ENCODE data around the gene EFS.
"Not testable (repeated sequence)": the region's sequence is repeated elsewhere in the genome, so short reads cannot be mapped to it uniquely, and the experiment has no call there.

The EFS gene

DNA sequence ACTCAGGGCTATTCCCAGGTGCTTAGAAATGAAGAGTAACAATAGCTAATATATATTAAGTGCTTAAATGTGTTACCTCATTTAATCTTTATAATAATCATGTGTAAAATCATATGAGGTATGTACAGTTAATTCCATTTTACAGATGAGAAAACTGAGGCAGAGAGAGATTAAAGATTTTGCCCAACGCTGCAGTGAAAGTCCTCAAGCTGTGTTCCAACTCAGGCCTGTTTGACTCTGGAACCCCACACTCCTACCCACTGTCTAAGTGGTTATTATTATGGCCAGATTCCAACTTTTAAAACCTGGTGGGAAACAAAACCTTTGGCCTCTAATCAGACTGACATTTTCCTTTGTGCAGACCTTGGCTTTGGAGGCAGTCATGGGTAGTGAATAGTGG, 22.0 kb upstream of the EFS start:
- H3K27ac ChIP-seq, result no peak overlapping the region
- no peak overlapping the region for H3K4me3 ChIP-seq (ENCODE audit: low read depth, low read length)
- no peaks in the 10 kb centered on the region for H3K27me3 ChIP-seq (ENCODE audit: control insufficient read depth, insufficient read depth, low read length)
- no peaks in the 10 kb centered on the region for H3K79me2 ChIP-seq
- TF ChIP-seq, protein P1, sequence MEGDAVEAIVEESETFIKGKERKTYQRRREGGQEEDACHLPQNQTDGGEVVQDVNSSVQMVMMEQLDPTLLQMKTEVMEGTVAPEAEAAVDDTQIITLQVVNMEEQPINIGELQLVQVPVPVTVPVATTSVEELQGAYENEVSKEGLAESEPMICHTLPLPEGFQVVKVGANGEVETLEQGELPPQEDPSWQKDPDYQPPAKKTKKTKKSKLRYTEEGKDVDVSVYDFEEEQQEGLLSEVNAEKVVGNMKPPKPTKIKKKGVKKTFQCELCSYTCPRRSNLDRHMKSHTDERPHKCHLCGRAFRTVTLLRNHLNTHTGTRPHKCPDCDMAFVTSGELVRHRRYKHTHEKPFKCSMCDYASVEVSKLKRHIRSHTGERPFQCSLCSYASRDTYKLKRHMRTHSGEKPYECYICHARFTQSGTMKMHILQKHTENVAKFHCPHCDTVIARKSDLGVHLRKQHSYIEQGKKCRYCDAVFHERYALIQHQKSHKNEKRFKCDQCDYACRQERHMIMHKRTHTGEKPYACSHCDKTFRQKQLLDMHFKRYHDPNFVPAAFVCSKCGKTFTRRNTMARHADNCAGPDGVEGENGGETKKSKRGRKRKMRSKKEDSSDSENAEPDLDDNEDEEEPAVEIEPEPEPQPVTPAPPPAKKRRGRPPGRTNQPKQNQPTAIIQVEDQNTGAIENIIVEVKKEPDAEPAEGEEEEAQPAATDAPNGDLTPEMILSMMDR (IDR thresholded peaks at IDR 0.05), result no peak
- no peaks in the 10 kb centered on the region for H3K9me3 ChIP-seq (ENCODE audit: control insufficient read depth, low read length)
- no peak overlapping the region for H2AFZ ChIP-seq
- no peaks in the 10 kb centered on the region for H3K4me1 ChIP-seq
- H3K9ac ChIP-seq, result no peak overlapping the region
- H3K4me2 ChIP-seq (ENCODE audit: low read length), result no peak overlapping the region
- no peaks in the 10 kb centered on the region for H3K36me3 ChIP-seq (ENCODE audit: control insufficient read depth, insufficient read depth, low read length)

DNA sequence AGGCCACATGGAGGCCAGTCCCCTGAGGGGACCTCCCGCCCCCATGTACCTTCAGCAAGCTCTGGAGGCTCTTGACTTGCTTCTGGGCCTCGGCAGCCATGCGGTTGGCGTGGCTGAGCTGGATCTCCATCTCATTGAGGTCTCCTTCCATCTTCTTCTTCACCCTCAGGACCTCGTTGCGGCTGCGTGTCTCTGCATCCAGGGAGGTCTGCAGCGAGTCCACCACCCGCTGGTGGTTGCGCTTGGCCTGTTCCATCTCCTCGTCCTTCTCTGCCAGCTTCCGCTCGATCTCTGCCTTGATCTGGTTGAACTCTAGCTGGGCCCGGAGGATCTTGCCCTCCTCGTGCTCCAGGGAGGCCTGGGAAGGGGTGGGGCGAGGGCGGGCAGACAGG, 21.3 kb upstream of the EFS start:
- H3K9me3 ChIP-seq (ENCODE audit: control insufficient read depth, low read length); H3K36me3 ChIP-seq (ENCODE audit: control insufficient read depth, insufficient read depth, low read length); H2AFZ ChIP-seq: not testable (repeated sequence)

DNA sequence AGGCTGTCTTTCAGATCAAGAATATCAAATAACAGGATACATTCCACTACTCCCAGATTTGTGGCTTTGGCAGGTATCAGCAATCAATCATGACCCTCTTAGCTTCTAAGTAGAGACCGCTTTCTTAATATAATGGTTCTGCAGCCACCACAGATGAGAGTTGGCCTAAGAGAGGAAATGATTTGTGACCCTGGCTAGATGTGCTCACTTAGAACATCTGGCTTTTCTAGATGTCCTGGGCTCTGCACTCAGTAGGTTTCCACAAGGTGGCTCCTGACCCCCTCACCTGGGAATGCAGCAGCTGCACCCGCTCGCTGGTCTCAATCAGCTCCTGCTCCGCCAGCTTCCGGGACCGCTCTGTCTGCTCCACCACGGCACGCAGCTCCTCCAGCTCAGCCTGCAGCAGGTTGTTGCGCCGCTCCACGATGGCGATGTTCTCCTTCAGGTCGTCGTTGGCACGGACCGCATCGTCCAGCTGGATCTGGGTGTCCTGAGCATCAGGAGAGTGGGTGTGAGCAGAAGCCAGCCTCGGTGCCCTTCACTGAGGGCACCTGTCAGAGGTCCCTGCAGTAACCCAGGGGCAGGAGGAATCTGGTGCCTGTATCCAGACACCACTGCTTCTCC, 20.8 kb upstream of the EFS start:
- TF ChIP-seq, protein P1 (IDR thresholded peaks at IDR 0.05), result no peak
- no peak overlapping the region for H3K4me2 ChIP-seq (ENCODE audit: low read length)
- H3K27me3 ChIP-seq (ENCODE audit: control insufficient read depth, insufficient read depth, low read length), result no peaks in the 10 kb centered on the region
- no peak overlapping the region for H3K4me3 ChIP-seq (ENCODE audit: low read depth, low read length)
- H3K79me2 ChIP-seq, result no peaks in the 10 kb centered on the region
- no peaks in the 10 kb centered on the region for H3K9me3 ChIP-seq (ENCODE audit: control insufficient read depth, low read length)
- H3K9ac ChIP-seq, result no peak overlapping the region
- no peak overlapping the region for H2AFZ ChIP-seq
- H3K4me1 ChIP-seq, result no peaks in the 10 kb centered on the region
- H3K36me3 ChIP-seq (ENCODE audit: control insufficient read depth, insufficient read depth, low read length), result no peaks in the 10 kb centered on the region
- H3K27ac ChIP-seq, result no peak overlapping the region

More for the DNA sequence above, 21.3 kb upstream of the EFS start:
- H3K79me2 ChIP-seq; H3K4me1 ChIP-seq; H3K4me3 ChIP-seq (ENCODE audit: low read depth, low read length); H3K27ac ChIP-seq; H3K27me3 ChIP-seq (ENCODE audit: control insufficient read depth, insufficient read depth, low read length); H3K4me2 ChIP-seq (ENCODE audit: low read length); H3K9ac ChIP-seq: not testable (repeated sequence)

DNA sequence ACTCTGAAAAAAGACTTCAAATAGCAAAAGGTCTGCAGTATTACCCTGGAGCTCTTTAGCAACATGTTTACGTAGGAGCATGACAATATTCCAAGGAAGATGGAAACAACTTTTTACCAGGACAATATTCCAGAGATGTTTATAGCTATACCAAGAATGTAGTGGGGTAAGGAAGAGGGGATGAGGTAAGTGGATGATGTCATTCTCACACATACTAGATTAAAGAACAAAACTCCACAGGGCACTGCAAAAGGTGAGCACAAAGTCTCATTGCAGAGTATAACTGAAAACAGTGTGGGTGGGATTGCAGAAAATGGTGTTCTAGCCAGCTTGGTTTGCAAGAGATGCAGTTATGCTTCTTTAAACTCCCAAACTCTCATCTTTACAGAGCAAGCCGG, 20.3 kb upstream of the EFS start:
- Histone ChIP-seq H3K4me3 (ENCODE audit: low read depth, low read length) (no peak overlapping the region), H2AFZ (no peak overlapping the region), H3K9ac (no peak overlapping the region), H3K79me2 (no peaks in the 10 kb centered on the region), H3K4me1 (no peaks in the 10 kb centered on the region), H3K9me3 (ENCODE audit: control insufficient read depth, low read length) (no peaks in the 10 kb centered on the region), H3K27ac (no peak overlapping the region), H3K27me3 (ENCODE audit: control insufficient read depth, insufficient read depth, low read length) (no peaks in the 10 kb centered on the region), H3K4me2 (ENCODE audit: low read length) (no peak overlapping the region), H3K36me3 (ENCODE audit: control insufficient read depth, insufficient read depth, low read length) (no peaks in the 10 kb centered on the region)
- TF ChIP-seq, protein P1 (IDR thresholded peaks at IDR 0.05), result no peak

DNA sequence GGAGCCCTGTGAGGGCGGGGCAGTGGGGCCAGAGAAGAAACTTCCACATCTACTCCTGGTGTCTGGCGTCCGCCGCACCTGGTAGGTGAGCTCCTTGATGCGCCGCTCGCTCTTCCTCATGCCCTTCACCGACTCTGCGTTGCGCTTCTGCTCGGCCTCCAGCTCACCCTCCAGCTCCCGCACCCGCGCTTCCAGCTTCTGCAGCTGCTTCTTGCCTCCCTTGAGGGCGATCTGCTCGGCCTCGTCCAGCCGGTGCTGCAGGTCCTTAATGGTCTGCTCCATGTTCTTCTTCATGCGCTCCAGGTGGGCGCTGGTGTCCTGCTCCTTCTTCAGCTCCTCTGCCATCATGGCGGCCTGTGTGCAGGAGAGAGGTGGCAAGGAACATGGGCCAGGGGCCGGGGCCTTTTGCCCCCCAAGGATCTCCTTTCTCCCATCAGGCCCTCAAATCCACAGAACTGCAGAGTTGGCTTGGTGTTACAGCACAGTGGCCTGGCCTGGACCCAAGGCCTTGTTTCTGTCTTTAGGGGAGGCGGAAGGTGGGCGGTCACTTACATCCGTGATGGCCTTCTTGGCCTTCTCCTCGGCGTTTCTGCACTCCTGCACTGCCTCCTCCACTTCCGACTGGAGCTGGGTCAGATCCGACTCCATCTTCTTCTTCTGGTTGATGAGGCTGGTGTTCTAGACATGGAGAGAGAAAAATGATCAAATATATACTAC, 19.6 kb upstream of the EFS start:
- Histone ChIP-seq H3K4me3 (ENCODE audit: low read depth, low read length) (no peak overlapping the region), H3K9me3 (ENCODE audit: control insufficient read depth, low read length) (no peaks in the 10 kb centered on the region), H3K9ac (no peak overlapping the region), H3K79me2 (no peaks in the 10 kb centered on the region), H3K27ac (no peak overlapping the region), H3K36me3 (ENCODE audit: control insufficient read depth, insufficient read depth, low read length) (no peaks in the 10 kb centered on the region), H3K4me2 (ENCODE audit: low read length) (no peak overlapping the region), H3K4me1 (no peaks in the 10 kb centered on the region), H2AFZ (no peak overlapping the region), H3K27me3 (ENCODE audit: control insufficient read depth, insufficient read depth, low read length) (no peaks in the 10 kb centered on the region)
- TF ChIP-seq, protein P1 (IDR thresholded peaks at IDR 0.05), result no peak

Data from parathyroid adenoma (tissue), 2 donors.